Prostate gland (tissue), 2 donors: ENCODE data around the gene BPIFB6. TPM values are rescaled to one million over a fixed set of nuclear protein-coding genes. Genes with fewer than 3 reads are reported as not detected.

Source experiments
- DNase-seq: peaks from one replicate; pipeline ENCODE4 v3.0.0-alpha.2; 2019; ENCODE audit warnings: low spot score
- H3K27ac ChIP-seq, 2 donors: fragments of 200-600 bp; sonication (generic); 2 replicates each; pipeline ENCODE4 v1.5.1; 2017 to 2019
- H3K27me3 ChIP-seq: fragments of 200-600 bp; sonication (generic); replicated peaks from 2 replicates; pipeline ENCODE4 v1.5.1; 2019; ENCODE audit not compliant: insufficient read depth
- H3K36me3 ChIP-seq, 2 donors: fragments of 200-600 bp; sonication (generic); 1 replicate in 1 of 2; 2 replicates in 1 of 2; pipeline versions ENCODE4 v1.5.1 to v1.8.1; 2017 to 2019
- H3K4me1 ChIP-seq: fragments of 200-600 bp; sonication (generic); replicated peaks from 2 replicates; pipeline ENCODE4 v1.5.1; 2019
- H3K4me3 ChIP-seq, 2 donors: fragments of 200-600 bp; sonication (generic); 2 replicates each; pipeline ENCODE4 v1.5.1; 2017 to 2019
- H3K9me3 ChIP-seq: fragments of 200-600 bp; sonication (generic); 2 replicates; pipeline ENCODE4 v1.5.1; 2017
- POLR2A ChIP-seq: fragments of 450-650 bp; IDR thresholded peaks from one replicate; pipeline ENCODE4 v1.6.1; 2016; ENCODE audit warnings: antibody characterized with exemption, mild to moderate bottlenecking
- POLR2AphosphoS5 ChIP-seq: sonication (generic); formaldehyde crosslinking; IDR thresholded peaks from one replicate; pipeline ENCODE4 v1.6.1; 2017; ENCODE audit warnings: antibody characterized with exemption
- WGBS: methylation state at CpG from one replicate; pipeline ENCODE4 v1.1.5; 2018; 5-methylcytosine and 5-hydroxymethylcytosine counted together
- intact Hi-C: fragments of 100-400 bp; cut with DNase I; formaldehyde crosslinking; loops from one replicate; pipeline ENCODE4 v1.14.2; 2022
- total RNA-seq, 2 donors: library from RNA; depleted of rRNA; stranded (reverse); fragments of >200 nt; gene quantifications; one replicate each; pipeline ENCODE4 v1.1.0, GENCODE V29; 2016
- TF ChIP-seq, protein P1 (sequence below), 4 experiments: fragments of 200-600 bp in 2 of 4; fragments of 450-650 bp in 2 of 4; sonication (generic) in 2 of 4; IDR thresholded peaks; 1 replicate in 3 of 4; 2 replicates in 1 of 4; pipeline ENCODE4 v1.5.1; 2016 to 2019; ENCODE audit warnings: antibody characterized with exemption in 4 of 4, mild to moderate bottlenecking in 2 of 4, moderate library complexity in 2 of 4

Gene BPIFB6
- total RNA-seq, 2 donors from 2014 or later = not detected

DNA sequence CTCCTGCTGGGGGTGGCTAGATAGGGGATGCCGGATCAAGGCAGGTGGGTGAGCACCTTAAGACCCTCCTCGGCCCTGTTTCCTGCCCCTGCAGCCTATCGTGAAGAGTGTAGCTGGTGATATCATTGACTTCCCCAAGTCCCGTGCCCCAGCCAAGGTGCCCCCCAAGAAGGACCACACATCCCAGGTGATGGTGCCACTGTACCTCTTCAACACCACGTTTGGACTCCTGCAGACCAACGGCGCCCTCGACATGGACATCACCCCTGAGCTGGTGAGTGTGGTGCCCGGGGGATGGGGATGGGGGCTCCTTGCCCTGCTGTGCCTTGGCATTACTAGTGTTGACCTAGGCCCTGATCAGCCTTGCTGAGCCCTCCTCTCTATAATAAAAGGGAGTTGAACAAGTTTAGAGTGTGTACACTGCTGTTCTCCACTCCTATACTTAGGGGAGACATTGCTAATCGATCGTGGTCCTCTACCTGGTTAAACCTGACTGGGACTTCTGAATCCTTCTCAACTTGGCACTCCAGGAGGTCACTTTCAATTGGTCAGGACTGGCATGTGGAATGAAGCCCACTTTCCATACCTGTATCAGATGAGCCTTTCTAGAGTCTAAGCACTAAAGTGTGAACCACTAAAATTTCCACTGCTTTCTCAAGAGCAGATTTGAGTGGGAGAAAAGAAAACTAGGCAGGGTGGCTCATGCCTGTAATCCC lies 33.3 kb downstream of the BPIFB6 start:
- Histone ChIP-seq H3K9me3 (no peaks in the 10 kb centered on the region), H3K4me1 (no peaks in the 10 kb centered on the region), H3K27ac (no peak overlapping the region), H3K36me3 (no peaks in the 10 kb centered on the region), H3K27me3 (no peaks in the 10 kb centered on the region), H3K4me3 (no peak overlapping the region)
- TF ChIP-seq, protein P1, sequence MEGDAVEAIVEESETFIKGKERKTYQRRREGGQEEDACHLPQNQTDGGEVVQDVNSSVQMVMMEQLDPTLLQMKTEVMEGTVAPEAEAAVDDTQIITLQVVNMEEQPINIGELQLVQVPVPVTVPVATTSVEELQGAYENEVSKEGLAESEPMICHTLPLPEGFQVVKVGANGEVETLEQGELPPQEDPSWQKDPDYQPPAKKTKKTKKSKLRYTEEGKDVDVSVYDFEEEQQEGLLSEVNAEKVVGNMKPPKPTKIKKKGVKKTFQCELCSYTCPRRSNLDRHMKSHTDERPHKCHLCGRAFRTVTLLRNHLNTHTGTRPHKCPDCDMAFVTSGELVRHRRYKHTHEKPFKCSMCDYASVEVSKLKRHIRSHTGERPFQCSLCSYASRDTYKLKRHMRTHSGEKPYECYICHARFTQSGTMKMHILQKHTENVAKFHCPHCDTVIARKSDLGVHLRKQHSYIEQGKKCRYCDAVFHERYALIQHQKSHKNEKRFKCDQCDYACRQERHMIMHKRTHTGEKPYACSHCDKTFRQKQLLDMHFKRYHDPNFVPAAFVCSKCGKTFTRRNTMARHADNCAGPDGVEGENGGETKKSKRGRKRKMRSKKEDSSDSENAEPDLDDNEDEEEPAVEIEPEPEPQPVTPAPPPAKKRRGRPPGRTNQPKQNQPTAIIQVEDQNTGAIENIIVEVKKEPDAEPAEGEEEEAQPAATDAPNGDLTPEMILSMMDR (IDR thresholded peaks at IDR 0.05) = no peak
- TF ChIP-seq POLR2A = no peak
- 91% methylated on average over 11 of the region's 11 CpGs for WGBS
- intact Hi-C loops = no loop called here
- DNase-seq = no peak

DNA sequence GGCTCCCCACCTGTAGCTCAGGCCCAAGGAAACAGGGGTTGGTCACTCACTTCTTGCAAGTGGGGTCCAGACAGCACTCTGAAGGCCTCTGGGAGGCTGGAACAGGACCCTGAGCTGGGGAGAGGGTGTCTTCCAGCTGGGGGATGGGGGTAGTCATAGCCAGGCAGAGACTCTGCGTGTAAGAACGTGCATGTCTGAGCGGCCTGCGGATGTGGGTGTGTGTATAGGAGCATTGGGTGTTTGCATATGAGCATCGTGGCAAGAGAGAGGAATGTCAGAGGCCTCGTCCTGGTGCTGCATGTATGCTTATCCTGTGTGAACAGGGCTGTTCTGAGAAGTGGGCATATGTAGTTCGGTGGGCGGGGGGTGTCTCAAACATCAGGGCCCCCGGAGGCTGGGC lies 34.3 kb downstream of the BPIFB6 start:
- intact Hi-C loops = no loop called here

DNA sequence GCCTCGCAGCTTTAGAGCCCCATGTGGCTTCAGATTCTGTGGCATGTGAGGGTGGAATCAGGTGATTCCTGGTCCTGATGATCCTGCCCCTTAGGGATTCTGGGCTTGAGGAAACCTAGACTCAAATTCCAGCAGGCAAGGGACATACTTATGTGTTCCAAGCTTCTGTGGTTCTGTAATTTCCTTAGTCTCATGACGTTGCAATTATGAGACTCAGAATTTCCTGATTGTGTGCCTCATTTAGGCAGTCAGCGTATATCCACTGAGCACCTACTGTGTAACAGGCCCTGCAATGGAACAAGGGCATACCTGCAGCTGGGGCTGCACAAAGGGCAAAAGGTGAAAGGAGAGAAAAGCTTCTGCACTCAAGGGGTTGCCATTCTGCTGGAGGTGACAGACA lies 36.4 kb downstream of the BPIFB6 start:
- DNase-seq = no peak
- H3K36me3 ChIP-seq = no peaks in the 10 kb centered on the region
- no peaks in the 10 kb centered on the region for H3K27me3 ChIP-seq
- H3K27ac ChIP-seq = no peak overlapping the region
- no peaks in the 10 kb centered on the region for H3K9me3 ChIP-seq
- WGBS = 79% methylated on average over 3 of the region's 3 CpGs
- no peak overlapping the region for H3K4me3 ChIP-seq
- H3K4me1 ChIP-seq = no peaks in the 10 kb centered on the region
- TF ChIP-seq POLR2A = no peak
- TF ChIP-seq, protein P1 (IDR thresholded peaks at IDR 0.05) = no peak
- no peak for TF ChIP-seq POLR2AphosphoS5
- intact Hi-C loops = no loop called here

More for the DNA sequence above, 34.3 kb downstream of the BPIFB6 start:
- WGBS = 56% methylated on average over 9 of the region's 9 CpGs
- no peak overlapping the region for H3K4me3 ChIP-seq
- H3K27me3 ChIP-seq = no peaks in the 10 kb centered on the region
- no peak for DNase-seq
- TF ChIP-seq, protein P1 (IDR thresholded peaks at IDR 0.05) = no peak
- TF ChIP-seq POLR2A = no peak
- no peak for TF ChIP-seq POLR2AphosphoS5
- no peaks in the 10 kb centered on the region for H3K4me1 ChIP-seq
- no peaks in the 10 kb centered on the region for H3K36me3 ChIP-seq
- H3K9me3 ChIP-seq = no peaks in the 10 kb centered on the region
- H3K27ac ChIP-seq = no peak overlapping the region

DNA sequence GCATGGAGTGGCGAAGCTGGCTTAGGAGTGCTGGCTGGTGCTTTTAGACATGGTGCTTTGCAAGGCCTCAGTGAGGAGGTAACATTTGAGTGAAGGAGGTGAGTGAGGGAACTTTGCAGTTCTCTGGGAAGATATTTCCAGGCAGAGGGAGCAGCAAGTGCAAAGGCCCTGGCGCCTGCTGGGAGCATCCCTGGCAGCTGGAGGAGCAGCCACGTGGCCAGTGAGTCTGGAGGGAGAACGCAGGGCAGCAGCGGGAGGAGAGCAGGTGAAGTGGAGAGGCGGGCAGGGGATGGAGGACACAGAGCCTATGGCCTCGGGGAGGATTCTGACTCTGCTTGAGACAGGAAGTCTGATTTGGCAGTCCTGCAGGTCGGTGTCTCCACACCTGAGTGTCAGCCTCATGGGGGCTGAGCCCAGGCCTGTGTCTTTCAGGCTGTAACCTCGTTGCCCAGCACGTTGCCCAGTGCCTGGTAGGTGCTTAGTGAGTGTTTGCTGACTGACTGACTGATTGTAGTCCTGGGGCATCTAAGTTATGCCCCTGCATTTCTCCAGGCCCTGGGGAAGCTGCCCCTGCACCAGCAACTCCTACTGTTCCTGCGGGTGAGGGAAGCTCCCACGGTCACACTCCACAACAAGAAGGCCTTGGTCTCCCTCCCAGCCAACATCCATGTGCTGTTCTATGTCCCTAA lies 36.9 kb downstream of the BPIFB6 start:
- intact Hi-C loops = no loop called here

More for the DNA sequence above, 36.9 kb downstream of the BPIFB6 start:
- Histone ChIP-seq H3K27me3 (no peaks in the 10 kb centered on the region), H3K4me1 (no peaks in the 10 kb centered on the region), H3K9me3 (no peaks in the 10 kb centered on the region), H3K27ac (no peak overlapping the region), H3K4me3 (no peak overlapping the region), H3K36me3 (no peaks in the 10 kb centered on the region)
- WGBS = 80% methylated on average over 12 of the region's 12 CpGs
- TF ChIP-seq, protein P1 (IDR thresholded peaks at IDR 0.05) = no peak
- TF ChIP-seq POLR2A = no peak
- no peak for TF ChIP-seq POLR2AphosphoS5
- no peak for DNase-seq
